ENCODE results near the gene MVP. TPM values are rescaled to one million over a fixed set of nuclear protein-coding genes. Genes with fewer than 3 reads are reported as not detected.

Gene MVP
- total RNA-seq, 1 donor from 2014 or later = 27.4 TPM

GRCh38 chr16:29802416-29802935 is 17.8 kb upstream of the MVP start:
- peaks cover 18% of the 10 kb centered on the region for H3K4me1 Mint-ChIP-seq (ENCODE audit: unreplicated experiment)
- no peak for DNase-seq (ENCODE audit: extremely low spot score, unreplicated experiment)
- H3K4me3 Mint-ChIP-seq = peak overlapping the region; percentile 73
- H3K27ac Mint-ChIP-seq = peak overlapping the region; percentile 98
- TF ChIP-seq, protein P1, sequence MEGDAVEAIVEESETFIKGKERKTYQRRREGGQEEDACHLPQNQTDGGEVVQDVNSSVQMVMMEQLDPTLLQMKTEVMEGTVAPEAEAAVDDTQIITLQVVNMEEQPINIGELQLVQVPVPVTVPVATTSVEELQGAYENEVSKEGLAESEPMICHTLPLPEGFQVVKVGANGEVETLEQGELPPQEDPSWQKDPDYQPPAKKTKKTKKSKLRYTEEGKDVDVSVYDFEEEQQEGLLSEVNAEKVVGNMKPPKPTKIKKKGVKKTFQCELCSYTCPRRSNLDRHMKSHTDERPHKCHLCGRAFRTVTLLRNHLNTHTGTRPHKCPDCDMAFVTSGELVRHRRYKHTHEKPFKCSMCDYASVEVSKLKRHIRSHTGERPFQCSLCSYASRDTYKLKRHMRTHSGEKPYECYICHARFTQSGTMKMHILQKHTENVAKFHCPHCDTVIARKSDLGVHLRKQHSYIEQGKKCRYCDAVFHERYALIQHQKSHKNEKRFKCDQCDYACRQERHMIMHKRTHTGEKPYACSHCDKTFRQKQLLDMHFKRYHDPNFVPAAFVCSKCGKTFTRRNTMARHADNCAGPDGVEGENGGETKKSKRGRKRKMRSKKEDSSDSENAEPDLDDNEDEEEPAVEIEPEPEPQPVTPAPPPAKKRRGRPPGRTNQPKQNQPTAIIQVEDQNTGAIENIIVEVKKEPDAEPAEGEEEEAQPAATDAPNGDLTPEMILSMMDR (conservative IDR thresholded peaks at IDR 0.05) = no peak
- H3K36me3 Mint-ChIP-seq = peaks cover 18% of the 10 kb centered on the region
- H3K27me3 Mint-ChIP-seq = no peaks in the 10 kb centered on the region
- no peaks in the 10 kb centered on the region for H3K9me3 Mint-ChIP-seq

DNA sequence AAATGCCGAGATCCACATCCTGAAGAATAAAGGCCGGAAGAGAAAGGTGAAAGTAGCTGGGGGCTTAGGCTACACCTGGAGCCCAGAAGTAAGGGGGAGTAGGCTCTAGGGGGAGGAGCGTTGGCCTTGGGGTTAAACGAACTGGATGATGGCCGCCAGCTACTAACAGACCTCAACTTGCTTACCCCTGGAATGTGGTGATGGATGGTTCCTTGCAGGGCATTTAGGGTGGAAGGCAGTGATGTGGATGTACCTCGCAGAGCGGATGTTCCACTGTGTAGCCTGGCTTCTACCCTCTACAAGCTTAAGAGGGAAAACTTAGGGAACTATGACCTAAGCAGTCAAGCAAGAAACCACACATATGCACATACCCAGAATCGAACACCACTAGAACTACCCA is 16.2 kb upstream of the MVP start:
- Mint-ChIP-seq H3K4me3 (peak overlapping the region; percentile 98), H3K27ac (peak overlapping the region; percentile 98), H3K4me1 (ENCODE audit: unreplicated experiment) (peaks cover 29% of the 10 kb centered on the region), H3K36me3 (peaks cover 9% of the 10 kb centered on the region), H3K9me3 (no peaks in the 10 kb centered on the region), H3K27me3 (no peaks in the 10 kb centered on the region)
- TF ChIP-seq, protein P1 (conservative IDR thresholded peaks at IDR 0.05) = no peak
- no peak for DNase-seq (ENCODE audit: extremely low spot score, unreplicated experiment)

DNA sequence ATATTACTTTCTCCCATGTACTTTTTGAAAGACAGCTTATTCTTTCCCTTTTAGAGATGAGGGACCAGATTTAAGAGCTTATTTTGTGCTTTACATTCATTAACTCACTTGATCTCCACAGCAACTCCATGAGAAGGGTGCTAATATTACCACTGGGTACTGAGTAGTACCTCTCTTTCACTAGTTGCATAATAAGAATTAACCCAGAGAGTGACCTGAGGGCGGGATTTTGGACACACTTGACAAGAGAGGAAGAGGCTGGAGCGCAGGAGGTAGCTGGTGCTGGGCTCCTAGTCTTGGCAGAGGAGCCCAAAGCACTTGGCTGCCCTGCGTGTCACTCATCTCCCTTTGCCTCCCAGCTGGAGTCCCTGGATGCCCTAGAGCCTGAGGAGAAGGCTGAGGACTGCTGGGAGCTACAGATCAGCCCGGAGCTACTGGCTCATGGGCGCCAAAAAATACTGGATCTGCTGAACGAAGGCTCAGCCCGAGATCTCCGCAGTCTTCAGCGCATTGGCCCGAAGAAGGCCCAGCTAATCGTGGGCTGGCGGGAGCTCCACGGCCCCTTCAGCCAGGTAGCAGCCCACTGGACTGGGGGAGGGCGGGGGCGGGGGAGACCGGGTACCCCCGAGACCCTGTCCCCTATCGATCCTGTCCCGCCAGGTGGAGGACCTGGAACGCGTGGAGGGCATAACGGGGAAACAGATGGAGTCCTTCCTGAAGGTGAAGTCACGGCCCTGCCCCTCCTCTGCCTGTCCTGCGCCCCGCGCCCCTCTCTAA is 15.6 kb upstream of the MVP start:
- TF ChIP-seq, protein P1 (conservative IDR thresholded peaks at IDR 0.05) = no peak
- Mint-ChIP-seq H3K4me1 (ENCODE audit: unreplicated experiment) (peaks cover 30% of the 10 kb centered on the region), H3K27me3 (no peaks in the 10 kb centered on the region), H3K36me3 (peaks cover 9% of the 10 kb centered on the region), H3K9me3 (no peaks in the 10 kb centered on the region), H3K27ac (peak overlapping the region; percentile 98), H3K4me3 (peak overlapping the region; percentile 98)
- no peak for DNase-seq (ENCODE audit: extremely low spot score, unreplicated experiment)

- H3K27ac Mint-ChIP-seq = peak overlapping the region; percentile 98
- peak overlapping the region; percentile 98 for H3K4me3 Mint-ChIP-seq
- H3K9me3 Mint-ChIP-seq = no peaks in the 10 kb centered on the region
- no peaks in the 10 kb centered on the region for H3K27me3 Mint-ChIP-seq
- TF ChIP-seq, protein P1 (conservative IDR thresholded peaks at IDR 0.05) = peak; percentile 34
- peak; percentile 98 for DNase-seq (ENCODE audit: extremely low spot score, unreplicated experiment)
- peaks cover 9% of the 10 kb centered on the region for H3K36me3 Mint-ChIP-seq
- H3K4me1 Mint-ChIP-seq (ENCODE audit: unreplicated experiment) = peaks cover 32% of the 10 kb centered on the region
Measured at GRCh38 chr16:29805232-29806098, 14.8 kb upstream of the MVP start.

- peaks cover 39% of the 10 kb centered on the region for H3K4me1 Mint-ChIP-seq (ENCODE audit: unreplicated experiment)
- H3K4me3 Mint-ChIP-seq = peak within 1 kb of the TSS; percentile 98
- H3K9me3 Mint-ChIP-seq = no peaks in the 10 kb centered on the region
- H3K27me3 Mint-ChIP-seq = no peaks in the 10 kb centered on the region
- no peak for DNase-seq (ENCODE audit: extremely low spot score, unreplicated experiment)
- TF ChIP-seq, protein P1 (conservative IDR thresholded peaks at IDR 0.05) = no peak
- H3K27ac Mint-ChIP-seq = peak within 1 kb of the TSS; percentile 98
- H3K36me3 Mint-ChIP-seq = peaks cover 9% of the 10 kb centered on the region
Measured at GRCh38 chr16:29806099-29806579, 14.1 kb upstream of the MVP start, which contains the start of gene MAZ. TSS of gene MAZ (plus strand) at chr16:29806529. CDS start at chr16:29806702, 173 bp downstream.

Measured in type B pancreatic cell (in vitro differentiated cells).